Suprapubic skin (tissue), 4 donors: ENCODE data around the gene MDN1. TPM values are rescaled to one million over a fixed set of nuclear protein-coding genes. Genes with fewer than 3 reads are reported as not detected.
"Not testable (repeated sequence)": the region's sequence is repeated elsewhere in the genome, so short reads cannot be mapped to it uniquely, and the experiment has no call there.

Experiments used
- DNase-seq, 2 donors: peaks; one replicate each; pipeline ENCODE4 v3.0.0-alpha.2; 2019; ENCODE audit warnings: low spot score in 2 of 2
- H3K27ac ChIP-seq: fragments of 200-600 bp; sonication (generic); one replicate; pipeline ENCODE4 v1.5.1; 2019
- H3K27me3 ChIP-seq: fragments of 200-600 bp; sonication (generic); one replicate; pipeline ENCODE4 v1.5.1; 2019
- H3K36me3 ChIP-seq: fragments of 200-600 bp; sonication (generic); one replicate; pipeline ENCODE4 v1.5.1; 2019
- H3K4me1 ChIP-seq: fragments of 200-600 bp; sonication (generic); one replicate; pipeline ENCODE4 v1.5.1; 2019
- H3K4me3 ChIP-seq: fragments of 200-600 bp; sonication (generic); one replicate; pipeline ENCODE4 v1.5.1; 2019; ENCODE audit warnings: mild to moderate bottlenecking
- H3K9me3 ChIP-seq: fragments of 200-600 bp; sonication (generic); one replicate; pipeline ENCODE4 v1.5.1; 2019
- CTCF ChIP-seq, 2 donors: fragments of 200-600 bp in 1 of 2; fragments of 450-650 bp in 1 of 2; sonication (generic) in 1 of 2; IDR thresholded peaks; one replicate each; pipeline ENCODE4 v1.5.1; 2016 to 2019; ENCODE audit warnings: antibody characterized with exemption in 2 of 2, mild to moderate bottlenecking in 1 of 2, moderate library complexity in 1 of 2
- EP300 ChIP-seq: sonication (generic); formaldehyde crosslinking; IDR thresholded peaks from one replicate; pipeline ENCODE4 v1.6.1; 2017; ENCODE audit warnings: antibody characterized with exemption
- POLR2A ChIP-seq, 2 donors: fragments of 450-650 bp; IDR thresholded peaks; one replicate each; pipeline ENCODE4 v1.6.1; 2017; ENCODE audit warnings: antibody characterized with exemption in 2 of 2, mild to moderate bottlenecking in 2 of 2, moderate library complexity in 2 of 2
- POLR2AphosphoS5 ChIP-seq, 3 donors: sonication (generic); formaldehyde crosslinking; IDR thresholded peaks; one replicate each; pipeline ENCODE4 v1.6.1; 2017; ENCODE audit warnings: antibody characterized with exemption in 3 of 3
- WGBS: methylation state at CpG from one replicate; pipeline ENCODE4 v1.1.5; 2018; 5-methylcytosine and 5-hydroxymethylcytosine counted together
- total RNA-seq, 4 donors: library from RNA; depleted of rRNA; stranded (reverse); fragments of >200 nt; gene quantifications; one replicate each; pipeline ENCODE4 v1.1.0, GENCODE V29; 2016

MDN1 gene
- total RNA-seq, 4 donors from 2014 or later, result 33.1 to 70.4 (median 44.5) TPM

- no peak for DNase-seq
- Histone ChIP-seq H3K27ac (no peak overlapping the region), H3K4me1 (no peaks in the 10 kb centered on the region), H3K36me3 (peaks cover 72% of the 10 kb centered on the region), H3K4me3 (no peak overlapping the region), H3K27me3 (no peaks in the 10 kb centered on the region), H3K9me3 (no peaks in the 10 kb centered on the region)
- 79% methylated on average over 4 of the region's 4 CpGs for WGBS
- TF ChIP-seq EP300 (no peak), POLR2AphosphoS5 (IDR thresholded peaks at IDR 0.05) (no peak), CTCF (IDR thresholded peaks at IDR 0.05) (no peak), POLR2A (IDR thresholded peaks at IDR 0.05) (no peak)
These were observed 174.7 kb downstream of the MDN1 start for GRCh38 chr6:89644864-89645263.

DNA sequence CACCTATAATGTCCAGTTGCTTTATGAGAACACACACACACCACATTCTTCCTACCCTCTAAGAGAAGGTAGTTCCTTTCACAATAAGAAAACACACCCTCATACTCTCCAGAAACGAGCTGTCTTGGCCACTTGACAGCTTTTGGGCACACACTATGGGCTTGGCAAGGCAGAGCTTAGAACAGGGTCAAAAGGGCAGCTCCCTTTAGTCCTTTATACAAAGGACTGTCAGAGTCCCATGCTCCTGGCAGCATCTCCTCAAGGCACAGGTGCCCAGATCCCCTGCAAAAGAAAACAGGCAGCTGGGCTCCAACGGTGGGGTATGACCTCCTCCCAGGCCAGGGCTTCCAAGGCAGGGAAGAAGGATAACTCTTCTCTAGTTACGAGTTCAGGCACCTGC, 176.2 kb downstream of the MDN1 start:
- H3K4me3 ChIP-seq, result no peak overlapping the region
- no peaks in the 10 kb centered on the region for H3K27me3 ChIP-seq
- TF ChIP-seq POLR2AphosphoS5 (IDR thresholded peaks at IDR 0.05) (no peak), CTCF (IDR thresholded peaks at IDR 0.05) (no peak), POLR2A (IDR thresholded peaks at IDR 0.05) (no peak), EP300 (no peak)
- peaks cover 8% of the 10 kb centered on the region for H3K4me1 ChIP-seq
- H3K36me3 ChIP-seq, result peaks cover 60% of the 10 kb centered on the region
- no peaks in the 10 kb centered on the region for H3K9me3 ChIP-seq
- 69% methylated on average over 3 of the region's 3 CpGs for WGBS
- H3K27ac ChIP-seq, result no peak overlapping the region
- no peak for DNase-seq

DNA sequence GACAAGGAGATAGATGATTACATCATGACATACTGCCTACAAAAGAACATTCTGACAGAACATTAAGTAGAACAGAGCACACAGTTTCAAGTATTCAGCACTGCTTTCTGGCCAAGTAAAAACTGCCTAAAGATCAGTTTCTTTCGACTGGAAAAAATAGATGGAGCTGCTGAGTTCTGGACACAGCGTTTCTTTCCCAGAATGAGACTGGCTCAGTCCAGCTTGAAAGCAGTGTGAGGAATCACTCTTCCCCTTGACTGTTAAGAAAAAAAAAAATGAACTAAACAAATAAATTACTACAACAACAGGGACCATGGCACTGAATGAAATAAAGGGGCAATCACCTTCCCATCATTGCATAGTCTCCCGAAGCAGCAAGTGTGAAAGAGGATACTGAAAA, 176.6 kb downstream of the MDN1 start:
- H3K27ac ChIP-seq, result no peak overlapping the region
- 94% methylated on average over 3 of the region's 3 CpGs for WGBS
- peaks cover 11% of the 10 kb centered on the region for H3K4me1 ChIP-seq
- no peak overlapping the region for H3K4me3 ChIP-seq
- DNase-seq, result no peak
- H3K36me3 ChIP-seq, result peaks cover 55% of the 10 kb centered on the region
- no peaks in the 10 kb centered on the region for H3K27me3 ChIP-seq
- TF ChIP-seq EP300, result no peak
- no peak for TF ChIP-seq CTCF (IDR thresholded peaks at IDR 0.05)
- TF ChIP-seq POLR2AphosphoS5 (IDR thresholded peaks at IDR 0.05), result no peak
- TF ChIP-seq POLR2A (IDR thresholded peaks at IDR 0.05), result no peak
- H3K9me3 ChIP-seq, result no peaks in the 10 kb centered on the region

GRCh38 chr6:89641581-89641980, 178.0 kb downstream of the MDN1 start:
- WGBS, result 98% methylated on average over 3 of the region's 3 CpGs
- H3K9me3 ChIP-seq, DNase-seq, H3K4me3 ChIP-seq, H3K27me3 ChIP-seq, H3K27ac ChIP-seq: not testable (repeated sequence)
- peaks cover 20% of the 10 kb centered on the region for H3K4me1 ChIP-seq
- H3K36me3 ChIP-seq, result peaks cover 45% of the 10 kb centered on the region

GRCh38 chr6:89640804-89641203, 178.8 kb downstream of the MDN1 start:
- Histone ChIP-seq H3K27me3 (no peaks in the 10 kb centered on the region), H3K9me3 (no peaks in the 10 kb centered on the region), H3K27ac (no peak overlapping the region), H3K4me3 (no peak overlapping the region), H3K4me1 (peaks cover 20% of the 10 kb centered on the region), H3K36me3 (peaks cover 44% of the 10 kb centered on the region)
- WGBS, result 85% methylated on average over 4 of the region's 4 CpGs
- DNase-seq, result no peak
- TF ChIP-seq CTCF (IDR thresholded peaks at IDR 0.05), result no peak
- TF ChIP-seq POLR2AphosphoS5 (IDR thresholded peaks at IDR 0.05), result no peak
- TF ChIP-seq EP300, result no peak
- TF ChIP-seq POLR2A (IDR thresholded peaks at IDR 0.05), result no peak
